Measurements from ENCODE around the gene ATP6V1F. TPM values are rescaled to one million over a fixed set of nuclear protein-coding genes. Genes with fewer than 3 reads are reported as not detected.

ATP6V1F gene
- total RNA-seq, 4 donors from 2014 or later, result 49.6 to 109 (median 86.6) TPM

- Histone ChIP-seq H3K27ac (no peak overlapping the region), H3K4me3 (replicated peaks in 1 of 3) (no peak overlapping the region), H3K36me3 (no peaks in the 10 kb centered on the region), H3K4me1 (peaks cover 0 to 15% of the 10 kb centered on the region in 2 donors), H3K27me3 (no peaks in the 10 kb centered on the region), H3K9me3 (no peaks in the 10 kb centered on the region)
- WGBS, 2 donors, result 90 to 92% methylated on average over 3 of the region's 3 CpGs
- intact Hi-C loops (cut with DNase I), result no loop called here
- no peak for DNase-seq
- TF ChIP-seq CTCF (IDR thresholded peaks at IDR 0.05) (no peak), POLR2A (IDR thresholded peaks at IDR 0.05) (no peak)
Measured at GRCh38 chr7:128855559-128855958, 7.1 kb upstream of the ATP6V1F start.

- TF ChIP-seq POLR2A (IDR thresholded peaks at IDR 0.05) (no peak), CTCF (IDR thresholded peaks at IDR 0.05) (no peak)
- no peak overlapping the region for H3K4me3 ChIP-seq (replicated peaks in 1 of 3)
- peaks cover 0 to 15% of the 10 kb centered on the region in 2 donors for H3K4me1 ChIP-seq
- H3K36me3 ChIP-seq, result no peaks in the 10 kb centered on the region
- H3K27me3 ChIP-seq, result no peaks in the 10 kb centered on the region
- no peak for DNase-seq
- no peaks in the 10 kb centered on the region for H3K9me3 ChIP-seq
- no peak overlapping the region for H3K27ac ChIP-seq
- 86 to 95% methylated on average over 11 to 16 of the region's 17 CpGs for WGBS, 2 donors
- intact Hi-C loops (cut with DNase I), result no loop called here
Measured at GRCh38 chr7:128856001-128856718, 6.5 kb upstream of the ATP6V1F start.

- Histone ChIP-seq H3K4me3 (replicated peaks in 1 of 3) (no peak overlapping the region), H3K9me3 (no peaks in the 10 kb centered on the region), H3K4me1 (peaks cover 3 to 17% of the 10 kb centered on the region in 2 donors), H3K27me3 (no peaks in the 10 kb centered on the region), H3K36me3 (no peaks in the 10 kb centered on the region), H3K27ac (peak overlapping the region in 2 of 3 donors; percentile 21 to 50)
- no peak for DNase-seq
- WGBS, 2 donors, result 74% methylated on average over 9 to 15 of the region's 18 CpGs
- intact Hi-C loops (cut with DNase I), result no loop called here
- TF ChIP-seq POLR2A (IDR thresholded peaks at IDR 0.05), result no peak
- no peak for TF ChIP-seq CTCF (IDR thresholded peaks at IDR 0.05)
Measured at GRCh38 chr7:128858380-128859231, 4.0 kb upstream of the ATP6V1F start.

- 62 to 71% methylated on average over 12 of the region's 12 CpGs for WGBS, 2 donors
- Histone ChIP-seq H3K4me3 (replicated peaks in 1 of 3) (no peak overlapping the region), H3K4me1 (peaks cover 10 to 22% of the 10 kb centered on the region in 2 donors), H3K36me3 (no peaks in the 10 kb centered on the region), H3K9me3 (no peaks in the 10 kb centered on the region), H3K27me3 (no peaks in the 10 kb centered on the region), H3K27ac (peak overlapping the region in 1 of 3 donors; percentile 50)
- peak in 1 of 2 donors; percentile 16 for DNase-seq
- intact Hi-C loops (cut with DNase I), result loop anchor here (10.0 kb wide), 1 partner anchor 125 kb away; the partner anchor contains the start of gene CALU
- TF ChIP-seq POLR2A (IDR thresholded peaks at IDR 0.05) (no peak), CTCF (IDR thresholded peaks at IDR 0.05) (no peak)
Measured at GRCh38 chr7:128859232-128860157, 3.2 kb upstream of the ATP6V1F start.

Data from thyroid gland (tissue), 4 donors.